GM19023 (cell line): ENCODE data around the gene MATK.
"Not testable (repeated sequence)": the region's sequence is repeated elsewhere in the genome, so short reads cannot be mapped to it uniquely, and the experiment has no call there.

Source experiments
- ATAC-seq: cut with Tn5 transposase; IDR thresholded peaks from one replicate; pipeline ENCODE4 v1.9.1; 2021; ENCODE audit warnings: mild to moderate bottlenecking, moderate library complexity; ENCODE audit not compliant: unreplicated experiment

MATK gene

GRCh38 chr19:3757705-3758104 lies 28.5 kb downstream of the MATK start:
- ATAC-seq = not testable (repeated sequence)

- no peak for ATAC-seq
Measured at GRCh38 chr19:3753631-3754410, 32.4 kb downstream of the MATK start.

GRCh38 chr19:3752492-3752891 lies 33.7 kb downstream of the MATK start:
- ATAC-seq = no peak

GRCh38 chr19:3751236-3751635 lies 34.9 kb downstream of the MATK start:
- no peak for ATAC-seq

GRCh38 chr19:3750211-3750610 lies 36.0 kb downstream of the MATK start:
- ATAC-seq = no peak

GRCh38 chr19:3748965-3749364 lies 37.2 kb downstream of the MATK start:
- ATAC-seq = no peak

- ATAC-seq = no peak
Measured at GRCh38 chr19:3746371-3747056, 39.7 kb downstream of the MATK start.

- ATAC-seq = no peak
Measured at GRCh38 chr19:3745363-3746045, 40.7 kb downstream of the MATK start.

- no peak for ATAC-seq
Measured at GRCh38 chr19:3743486-3743885, 42.7 kb downstream of the MATK start.

- no peak for ATAC-seq
Measured at GRCh38 chr19:3740431-3740830, 45.8 kb downstream of the MATK start.

GRCh38 chr19:3738477-3739220 lies 47.5 kb downstream of the MATK start:
- ATAC-seq = no peak

GRCh38 chr19:3737487-3738205 lies 48.5 kb downstream of the MATK start:
- no peak for ATAC-seq

GRCh38 chr19:3736106-3736724 lies 50.0 kb downstream of the MATK start:
- ATAC-seq = no peak

GRCh38 chr19:3734310-3734600 lies 51.9 kb downstream of the MATK start:
- no peak for ATAC-seq

- ATAC-seq = no peak
Measured at GRCh38 chr19:3733549-3734309, 52.5 kb downstream of the MATK start.

- no peak for ATAC-seq
Measured at GRCh38 chr19:3732108-3732507, 54.1 kb downstream of the MATK start.

GRCh38 chr19:3730457-3730958 lies 55.7 kb downstream of the MATK start:
- no peak for ATAC-seq
